AG09309 (cell line): ENCODE data around the gene MSH2.
"Not testable (repeated sequence)": the region's sequence is repeated elsewhere in the genome, so short reads cannot be mapped to it uniquely, and the experiment has no call there.

ENCODE experiments used
- DNase-seq: peaks from one replicate; pipeline ENCODE4 v3.0.0-alpha.2; 2010; ENCODE audit warnings: low read depth
- H3K4me3 ChIP-seq: 2 replicates; pipeline ENCODE4 v1.5.1; 2011; ENCODE audit warnings: mild to moderate bottlenecking, low read depth, low read length, moderate library complexity; ENCODE audit not compliant: control insufficient read depth
- CTCF ChIP-seq: IDR thresholded peaks from 2 replicates; pipeline ENCODE4 v1.5.1; 2011; ENCODE audit warnings: mild to moderate bottlenecking, low read depth, low read length, inconsistent platforms; ENCODE audit not compliant: insufficient read depth, control insufficient read depth; ENCODE audit errors: missing control alignments

Gene MSH2

GRCh38 chr2:47405757-47406156 is 2.8 kb downstream of the MSH2 start:
- no peak for DNase-seq
- no peak for TF ChIP-seq CTCF
- H3K4me3 ChIP-seq, result no peak overlapping the region

GRCh38 chr2:47406649-47407330 is 3.8 kb downstream of the MSH2 start:
- not testable (repeated sequence) for H3K4me3 ChIP-seq, DNase-seq

- H3K4me3 ChIP-seq, result not testable (repeated sequence)
Measured at GRCh38 chr2:47407976-47408375, 5.0 kb downstream of the MSH2 start.

GRCh38 chr2:47414682-47415458 is 11.9 kb downstream of the MSH2 start:
- no peak for TF ChIP-seq CTCF
- no peak overlapping the region for H3K4me3 ChIP-seq

More at GRCh38 chr2:47407976-47408375, 5.0 kb downstream of the MSH2 start:
- not testable (repeated sequence) for DNase-seq

GRCh38 chr2:47420214-47420613 is 17.3 kb downstream of the MSH2 start:
- no peak for DNase-seq
- H3K4me3 ChIP-seq, result no peak overlapping the region
- TF ChIP-seq CTCF, result no peak

More at GRCh38 chr2:47414682-47415458, 11.9 kb downstream of the MSH2 start:
- DNase-seq, result no peak

- H3K4me3 ChIP-seq, DNase-seq: not testable (repeated sequence)
Measured at GRCh38 chr2:47420683-47421082, 17.7 kb downstream of the MSH2 start.

GRCh38 chr2:47422016-47422415 is 19.1 kb downstream of the MSH2 start:
- DNase-seq, result no peak
- H3K4me3 ChIP-seq, result no peak overlapping the region
- TF ChIP-seq CTCF, result no peak

GRCh38 chr2:47422560-47422959 is 19.6 kb downstream of the MSH2 start:
- DNase-seq, result peak; percentile 20
- TF ChIP-seq CTCF, result no peak
- no peak overlapping the region for H3K4me3 ChIP-seq
